Mesothelial cell of epicardium (in vitro differentiated cells): Measurements from ENCODE around the gene NTRK3. TPM values are rescaled to one million over a fixed set of nuclear protein-coding genes. Genes with fewer than 3 reads are reported as not detected.

Source experiments
- DNase-seq, 2 experiments: peaks; one replicate each; pipeline ENCODE4 v3.0.0; 2021; ENCODE audit warnings: low spot score in 2 of 2; ENCODE audit not compliant: unreplicated experiment in 2 of 2
- H3K27ac Mint-ChIP-seq: 2 replicates; pipeline ENCODE4 v1.8.0; 2021; ENCODE audit warnings: mixed read lengths
- H3K27me3 Mint-ChIP-seq: 2 replicates; pipeline ENCODE4 v1.8.0; 2021; ENCODE audit warnings: low read depth, mixed read lengths
- H3K36me3 Mint-ChIP-seq: 2 replicates; pipeline ENCODE4 v1.8.0; 2021; ENCODE audit warnings: mixed read lengths
- H3K4me1 Mint-ChIP-seq: 2 replicates; pipeline ENCODE4 v1.8.0; 2021; ENCODE audit warnings: mixed read lengths
- H3K4me3 Mint-ChIP-seq: 2 replicates; pipeline ENCODE4 v1.8.0; 2021; ENCODE audit warnings: mild to moderate bottlenecking, moderate library complexity, mixed read lengths
- H3K9me3 Mint-ChIP-seq: 2 replicates; pipeline ENCODE4 v1.8.0; 2021; ENCODE audit warnings: mixed read lengths
- CTCF ChIP-seq: fragments of 200-600 bp; sonication (generic); IDR thresholded peaks from one replicate; pipeline ENCODE4 v1.5.0; 2021; ENCODE audit warnings: antibody characterized with exemption; ENCODE audit not compliant: unreplicated experiment
- total RNA-seq: library from RNA; stranded (reverse); gene quantifications from 3 replicates; pipeline ENCODE4 v1.2.1, GENCODE V29; 2021

Gene NTRK3
- total RNA-seq, 1 donor from 2014 or later = 2.1 TPM

GRCh38 chr15:87981969-87982368, 274.6 kb downstream of the NTRK3 start:
- DNase-seq = no peak
- no peaks in the 10 kb centered on the region for H3K36me3 Mint-ChIP-seq
- no peak overlapping the region for H3K27ac Mint-ChIP-seq

DNA sequence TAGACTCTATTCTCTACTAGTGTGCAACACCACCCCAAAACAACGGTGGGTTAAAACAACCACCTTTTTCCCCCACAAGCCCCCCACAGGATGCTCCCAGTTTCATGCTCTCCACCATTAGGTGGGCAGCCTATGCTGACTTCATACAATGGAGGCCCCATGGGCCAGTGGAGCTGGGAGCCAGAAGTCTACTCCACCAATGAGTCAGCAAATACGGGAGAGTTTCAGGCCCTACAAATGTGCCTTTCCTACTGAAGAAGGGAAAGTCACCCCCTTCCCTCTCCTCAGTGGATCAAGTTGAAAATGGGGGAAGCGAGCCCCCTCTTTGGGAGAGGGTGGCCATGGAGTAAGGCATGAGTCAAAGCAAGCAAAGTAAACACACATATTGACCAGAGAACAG, 278.6 kb downstream of the NTRK3 start:
- peaks cover 10% of the 10 kb centered on the region for H3K27me3 Mint-ChIP-seq
- peaks cover 8% of the 10 kb centered on the region for H3K9me3 Mint-ChIP-seq
- no peak overlapping the region for H3K4me3 Mint-ChIP-seq
- no peak overlapping the region for H3K27ac Mint-ChIP-seq
- no peak for TF ChIP-seq CTCF
- no peaks in the 10 kb centered on the region for H3K4me1 Mint-ChIP-seq
- no peak for DNase-seq
- H3K36me3 Mint-ChIP-seq = no peaks in the 10 kb centered on the region

More at GRCh38 chr15:87981969-87982368, 274.6 kb downstream of the NTRK3 start:
- no peaks in the 10 kb centered on the region for H3K4me1 Mint-ChIP-seq
- no peaks in the 10 kb centered on the region for H3K9me3 Mint-ChIP-seq
- no peak for TF ChIP-seq CTCF
- H3K27me3 Mint-ChIP-seq = peaks cover 25% of the 10 kb centered on the region
- H3K4me3 Mint-ChIP-seq = no peak overlapping the region

DNA sequence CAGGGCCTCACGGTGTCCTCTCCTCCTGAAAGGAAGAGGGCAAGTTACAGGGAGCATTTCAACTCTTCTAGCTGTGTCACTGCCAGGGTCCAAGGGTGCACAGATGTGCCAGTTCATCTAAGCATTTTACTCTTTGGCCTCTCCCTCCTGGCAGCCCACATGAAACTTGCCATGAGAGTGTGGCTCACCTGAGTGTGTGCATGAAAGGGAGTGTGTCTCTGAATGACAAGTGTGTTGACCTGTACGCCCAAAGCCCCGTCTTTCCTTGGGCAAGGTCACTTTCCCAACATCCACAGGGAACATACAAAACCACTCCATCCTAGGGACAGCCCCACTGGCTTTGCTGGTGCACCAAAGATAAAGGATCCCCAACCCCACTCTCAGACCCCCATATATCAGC, 280.0 kb downstream of the NTRK3 start:
- Mint-ChIP-seq H3K4me1 (no peaks in the 10 kb centered on the region), H3K4me3 (no peak overlapping the region), H3K27ac (no peak overlapping the region), H3K9me3 (peaks cover 8% of the 10 kb centered on the region), H3K36me3 (no peaks in the 10 kb centered on the region), H3K27me3 (peaks cover 4% of the 10 kb centered on the region)
- TF ChIP-seq CTCF = no peak
- no peak for DNase-seq

- Mint-ChIP-seq H3K4me3 (no peak overlapping the region), H3K27me3 (no peaks in the 10 kb centered on the region), H3K36me3 (no peaks in the 10 kb centered on the region), H3K4me1 (no peaks in the 10 kb centered on the region), H3K27ac (no peak overlapping the region), H3K9me3 (peaks cover 8% of the 10 kb centered on the region)
- DNase-seq = no peak
- TF ChIP-seq CTCF = no peak
Measured at GRCh38 chr15:87973501-87974215, 282.9 kb downstream of the NTRK3 start.

- no peak for TF ChIP-seq CTCF
- H3K9me3 Mint-ChIP-seq = peaks cover 7% of the 10 kb centered on the region
- H3K27ac Mint-ChIP-seq = no peak overlapping the region
- no peaks in the 10 kb centered on the region for H3K36me3 Mint-ChIP-seq
- H3K4me3 Mint-ChIP-seq = no peak overlapping the region
- no peaks in the 10 kb centered on the region for H3K4me1 Mint-ChIP-seq
- H3K27me3 Mint-ChIP-seq = peaks cover 3% of the 10 kb centered on the region
- DNase-seq = no peak
Measured at GRCh38 chr15:87971076-87971475, 285.5 kb downstream of the NTRK3 start.
